ENCODE data around the gene BMPR1A. TPM values are rescaled to one million over a fixed set of nuclear protein-coding genes. Genes with fewer than 3 reads are reported as not detected.

Gene BMPR1A
- total and polyA plus RNA-seq, 2 donors from 2014 or later: 7.9 to 37.4 TPM

DNA sequence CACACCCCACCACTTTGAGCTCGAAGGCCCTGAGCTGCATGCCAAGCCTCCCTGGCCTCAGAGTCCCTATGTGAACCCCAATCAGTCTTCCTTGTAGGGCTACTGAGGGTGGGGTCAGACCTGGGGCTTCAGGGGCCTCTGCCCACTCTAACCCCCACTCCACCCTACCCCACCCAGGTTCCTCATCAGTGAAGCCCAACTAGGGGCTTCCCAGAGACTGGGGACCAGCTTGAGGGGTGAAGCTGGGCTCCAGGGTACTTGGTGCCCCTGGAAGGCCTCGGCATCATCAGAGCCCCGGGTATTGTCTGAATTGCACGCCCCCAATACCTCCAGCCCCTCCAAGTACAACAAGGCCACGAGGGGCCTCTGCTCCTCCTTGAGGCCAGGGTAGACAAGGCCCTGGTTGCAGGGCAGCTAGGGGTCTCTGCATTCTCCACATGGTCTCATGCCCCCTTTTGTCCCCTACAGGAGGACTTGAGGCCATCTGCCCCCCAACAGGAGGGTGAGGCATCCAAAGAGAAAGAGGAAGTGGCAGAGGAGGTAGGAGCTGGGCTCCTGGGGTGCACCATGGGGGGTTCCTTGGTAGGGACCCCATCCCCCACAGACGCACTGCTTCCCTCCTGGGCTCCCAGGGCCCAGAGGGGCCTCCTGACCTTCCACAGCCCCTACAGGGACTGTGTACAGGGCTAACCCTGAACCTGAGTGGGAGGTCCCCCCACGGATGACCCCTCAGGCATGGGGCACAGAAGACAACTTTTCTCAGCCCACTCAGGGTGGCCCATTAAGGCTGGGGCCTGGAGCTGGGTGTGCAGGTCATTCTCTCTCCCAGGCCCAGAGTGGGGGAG lies 205.9 kb downstream of the BMPR1A start:
- TF ChIP-seq, protein P1, sequence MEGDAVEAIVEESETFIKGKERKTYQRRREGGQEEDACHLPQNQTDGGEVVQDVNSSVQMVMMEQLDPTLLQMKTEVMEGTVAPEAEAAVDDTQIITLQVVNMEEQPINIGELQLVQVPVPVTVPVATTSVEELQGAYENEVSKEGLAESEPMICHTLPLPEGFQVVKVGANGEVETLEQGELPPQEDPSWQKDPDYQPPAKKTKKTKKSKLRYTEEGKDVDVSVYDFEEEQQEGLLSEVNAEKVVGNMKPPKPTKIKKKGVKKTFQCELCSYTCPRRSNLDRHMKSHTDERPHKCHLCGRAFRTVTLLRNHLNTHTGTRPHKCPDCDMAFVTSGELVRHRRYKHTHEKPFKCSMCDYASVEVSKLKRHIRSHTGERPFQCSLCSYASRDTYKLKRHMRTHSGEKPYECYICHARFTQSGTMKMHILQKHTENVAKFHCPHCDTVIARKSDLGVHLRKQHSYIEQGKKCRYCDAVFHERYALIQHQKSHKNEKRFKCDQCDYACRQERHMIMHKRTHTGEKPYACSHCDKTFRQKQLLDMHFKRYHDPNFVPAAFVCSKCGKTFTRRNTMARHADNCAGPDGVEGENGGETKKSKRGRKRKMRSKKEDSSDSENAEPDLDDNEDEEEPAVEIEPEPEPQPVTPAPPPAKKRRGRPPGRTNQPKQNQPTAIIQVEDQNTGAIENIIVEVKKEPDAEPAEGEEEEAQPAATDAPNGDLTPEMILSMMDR (IDR thresholded peaks at IDR 0.05; ENCODE audit: borderline replicate concordance, extremely low read depth, insufficient read depth): no peak
- Histone ChIP-seq H3K27me3 (ENCODE audit: control insufficient read depth, insufficient read depth, low read length) (no peaks in the 10 kb centered on the region), H3K4me3 (ENCODE audit: low read length in 3 of 3) (no peak overlapping the region), H3K36me3 (ENCODE audit: control insufficient read depth in 2 of 3, insufficient read depth in 3 of 3, low read length in 3 of 3) (no peaks in the 10 kb centered on the region), H3K9ac (ENCODE audit: low read length in 3 of 3) (no peak overlapping the region), H3K4me1 (ENCODE audit: control insufficient read depth in 2 of 3, insufficient read depth in 2 of 3, low read depth in 1 of 3, low read length in 3 of 3) (peaks cover 0 to 27% (median 10%) of the 10 kb centered on the region in 3 donors), H3K9me3 (ENCODE audit: control insufficient read depth in 2 of 3, insufficient read depth in 1 of 3, low read length in 3 of 3) (no peaks in the 10 kb centered on the region), H3K27ac (ENCODE audit: low read depth in 2 of 2, low read length in 2 of 2) (no peak overlapping the region)
- peak in 2 of 5 donors; percentile 43 to 60 for DNase-seq
- intact Hi-C loops (cut with DNase I): no loop called here
- no peak for FAIRE-seq

DNA sequence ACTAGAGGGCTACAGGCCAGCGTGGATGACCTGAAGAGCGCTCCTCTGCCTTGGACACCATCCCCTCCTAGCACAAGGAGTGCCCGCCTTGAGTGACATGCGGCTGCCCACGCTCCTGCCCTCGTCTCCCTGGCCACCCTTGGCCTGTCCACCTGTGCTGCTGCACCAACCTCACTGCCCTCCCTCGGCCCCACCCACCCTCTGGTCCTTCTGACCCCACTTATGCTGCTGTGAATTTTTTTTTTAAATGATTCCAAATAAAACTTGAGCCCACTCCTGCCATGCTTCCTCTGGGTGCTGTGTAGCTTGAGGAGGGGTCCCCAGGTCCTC lies 206.5 kb downstream of the BMPR1A start:
- Histone ChIP-seq H3K4me3 (ENCODE audit: low read length in 3 of 3) (no peak overlapping the region), H3K4me1 (ENCODE audit: control insufficient read depth in 2 of 3, insufficient read depth in 2 of 3, low read depth in 1 of 3, low read length in 3 of 3) (peaks cover 0 to 29% (median 13%) of the 10 kb centered on the region in 3 donors), H3K9ac (ENCODE audit: low read length in 3 of 3) (no peak overlapping the region), H3K27me3 (ENCODE audit: control insufficient read depth, insufficient read depth, low read length) (no peaks in the 10 kb centered on the region), H3K36me3 (ENCODE audit: control insufficient read depth in 2 of 3, insufficient read depth in 3 of 3, low read length in 3 of 3) (no peaks in the 10 kb centered on the region), H3K27ac (ENCODE audit: low read depth in 2 of 2, low read length in 2 of 2) (no peak overlapping the region), H3K9me3 (ENCODE audit: control insufficient read depth in 2 of 3, insufficient read depth in 1 of 3, low read length in 3 of 3) (no peaks in the 10 kb centered on the region)
- FAIRE-seq (no peak), DNase-seq (peak in 1 of 5 donors; percentile 39)
- TF ChIP-seq, protein P1 (IDR thresholded peaks at IDR 0.05; ENCODE audit: borderline replicate concordance, extremely low read depth, insufficient read depth): no peak
- intact Hi-C loops (cut with DNase I): no loop called here

DNA sequence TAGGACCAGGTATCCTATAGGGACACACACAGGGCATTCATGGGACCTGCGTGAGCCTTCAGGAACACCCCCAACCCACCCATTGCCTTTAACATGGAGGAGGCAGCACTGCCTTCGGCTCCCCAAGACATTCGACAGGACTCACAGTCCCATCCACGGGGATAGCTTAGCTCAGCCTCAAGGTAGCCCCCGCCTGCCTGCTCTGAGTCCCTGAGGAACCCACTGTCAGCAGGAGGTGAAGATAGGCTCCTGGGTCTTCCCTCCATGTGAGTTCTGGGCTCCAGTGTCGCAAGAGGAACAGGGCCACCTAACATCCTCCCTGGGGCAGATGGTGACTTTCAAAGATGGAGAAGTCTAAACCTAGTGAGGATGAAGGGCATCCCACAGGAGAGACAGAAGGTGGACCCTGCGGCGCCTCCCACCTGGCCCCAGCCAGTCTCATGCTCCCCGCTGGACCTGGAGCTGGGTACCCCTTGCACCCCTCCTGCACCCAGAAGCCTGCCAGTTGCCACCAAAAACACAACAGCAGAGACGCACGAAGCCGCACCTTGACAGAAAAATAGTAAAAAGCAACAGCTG lies 207.0 kb downstream of the BMPR1A start:
- Histone ChIP-seq H3K9ac (ENCODE audit: low read length in 3 of 3) (no peak overlapping the region), H3K27me3 (ENCODE audit: control insufficient read depth, insufficient read depth, low read length) (no peaks in the 10 kb centered on the region), H3K4me3 (ENCODE audit: low read length in 3 of 3) (no peak overlapping the region), H3K4me1 (ENCODE audit: control insufficient read depth in 2 of 3, insufficient read depth in 2 of 3, low read depth in 1 of 3, low read length in 3 of 3) (peaks cover 0 to 27% (median 14%) of the 10 kb centered on the region in 3 donors), H3K36me3 (ENCODE audit: control insufficient read depth in 2 of 3, insufficient read depth in 3 of 3, low read length in 3 of 3) (no peaks in the 10 kb centered on the region), H3K9me3 (ENCODE audit: control insufficient read depth in 2 of 3, insufficient read depth in 1 of 3, low read length in 3 of 3) (no peaks in the 10 kb centered on the region), H3K27ac (ENCODE audit: low read depth in 2 of 2, low read length in 2 of 2) (no peak overlapping the region)
- DNase-seq: peak in 2 of 5 donors; percentile 31 to 69
- no peak for FAIRE-seq
- TF ChIP-seq, protein P1 (IDR thresholded peaks at IDR 0.05; ENCODE audit: borderline replicate concordance, extremely low read depth, insufficient read depth): no peak
- intact Hi-C loops (cut with DNase I): no loop called here
